Measurements from ENCODE around the gene FLII. TPM values are rescaled to one million over a fixed set of nuclear protein-coding genes. Genes with fewer than 3 reads are reported as not detected.

The FLII gene
- total and polyA plus RNA-seq, 2 donors (not counting 3 experiments of a cell fraction or from before 2014, with no cell fraction given): 397 to 582 TPM

- intact Hi-C loops (cut with micrococcal nuclease) (no loop called here), dilution Hi-C loops (cut with MboI; ENCODE audit: extremely low pct_ligation_motif_present, low sequenced_read_pairs) (no loop called here)
- FAIRE-seq: no peak
- ChIA-PET POLR2A (no interaction called here), CTCF (no interaction called here)
- H3K4me1 ChIP-seq (ENCODE audit: control insufficient read depth, extremely low read depth, insufficient read depth, low read length): peaks cover 25% of the 10 kb centered on the region
- no peaks in the 10 kb centered on the region for H3K9me3 ChIP-seq (replicated peaks; ENCODE audit: control insufficient read depth, insufficient read depth, low read length)
- no peaks in the 10 kb centered on the region for H4K20me1 ChIP-seq (replicated peaks; ENCODE audit: control insufficient read depth, extremely low read depth, insufficient read depth, low read length)
- H3K9me1 ChIP-seq (replicated peaks; ENCODE audit: control insufficient read depth, extremely low read depth, insufficient read depth, low read length): no peaks in the 10 kb centered on the region
- peaks cover 89% of the 10 kb centered on the region for H3K79me2 ChIP-seq (ENCODE audit: control insufficient read depth, insufficient read depth, low read length)
- no peaks in the 10 kb centered on the region for H3K27me3 ChIP-seq (ENCODE audit: control insufficient read depth in 2 of 2, insufficient read depth in 2 of 2, low read length in 2 of 2)
- no peak overlapping the region for H2AFZ ChIP-seq (ENCODE audit: low read depth, low read length)
- H3K36me3 ChIP-seq (ENCODE audit: control insufficient read depth in 2 of 2, extremely low read depth in 1 of 2, insufficient read depth in 2 of 2, low read length in 2 of 2): peaks cover 19 to 23% of the 10 kb centered on the region in 2 experiments
- no peak for DNase-seq (ENCODE audit: low read depth, low spot score)
- no TSS peak for BruUV-seq (replicated peaks)
- no peak overlapping the region for H3K4me3 ChIP-seq (replicated peaks in 1 of 3; ENCODE audit: insufficient read depth in 1 of 3, low read depth in 1 of 3, low read length in 3 of 3)
- H3K9ac ChIP-seq (replicated peaks; ENCODE audit: extremely low read depth, insufficient read depth, low read length): no peak overlapping the region
- TF ChIP-seq, protein P1, sequence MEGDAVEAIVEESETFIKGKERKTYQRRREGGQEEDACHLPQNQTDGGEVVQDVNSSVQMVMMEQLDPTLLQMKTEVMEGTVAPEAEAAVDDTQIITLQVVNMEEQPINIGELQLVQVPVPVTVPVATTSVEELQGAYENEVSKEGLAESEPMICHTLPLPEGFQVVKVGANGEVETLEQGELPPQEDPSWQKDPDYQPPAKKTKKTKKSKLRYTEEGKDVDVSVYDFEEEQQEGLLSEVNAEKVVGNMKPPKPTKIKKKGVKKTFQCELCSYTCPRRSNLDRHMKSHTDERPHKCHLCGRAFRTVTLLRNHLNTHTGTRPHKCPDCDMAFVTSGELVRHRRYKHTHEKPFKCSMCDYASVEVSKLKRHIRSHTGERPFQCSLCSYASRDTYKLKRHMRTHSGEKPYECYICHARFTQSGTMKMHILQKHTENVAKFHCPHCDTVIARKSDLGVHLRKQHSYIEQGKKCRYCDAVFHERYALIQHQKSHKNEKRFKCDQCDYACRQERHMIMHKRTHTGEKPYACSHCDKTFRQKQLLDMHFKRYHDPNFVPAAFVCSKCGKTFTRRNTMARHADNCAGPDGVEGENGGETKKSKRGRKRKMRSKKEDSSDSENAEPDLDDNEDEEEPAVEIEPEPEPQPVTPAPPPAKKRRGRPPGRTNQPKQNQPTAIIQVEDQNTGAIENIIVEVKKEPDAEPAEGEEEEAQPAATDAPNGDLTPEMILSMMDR (IDR thresholded peaks at IDR 0.05; ENCODE audit: extremely low read depth in 1 of 2, insufficient read depth in 1 of 2, low read depth in 1 of 2, low read length in 2 of 2): no peak
- TF ChIP-seq FOS (IDR thresholded peaks at IDR 0.05; ENCODE audit: borderline replicate concordance, insufficient read depth, low read length): no peak
- no peak for TF ChIP-seq JUN (IDR thresholded peaks at IDR 0.05; ENCODE audit: borderline replicate concordance, insufficient read depth, insufficient read length, low read depth)
- TF ChIP-seq POLR2AphosphoS5 (IDR thresholded peaks at IDR 0.05; ENCODE audit: insufficient read depth, low read depth, low read length): no peak
- no peak for TF ChIP-seq GATA2 (IDR thresholded peaks at IDR 0.05; ENCODE audit: insufficient read depth, insufficient read length, low read depth, low read length)
- no peak for TF ChIP-seq MAX (IDR thresholded peaks at IDR 0.05; ENCODE audit: insufficient read depth, insufficient read length)
- TF ChIP-seq MYC (IDR thresholded peaks at IDR 0.05; ENCODE audit: low read depth, low read length): no peak
- no peak for TF ChIP-seq POLR2A (IDR thresholded peaks at IDR 0.05; ENCODE audit: low read depth, low read length)
- TF ChIP-seq EZH2 (IDR thresholded peaks at IDR 0.05; ENCODE audit: borderline replicate concordance, low read depth, low read length, severe bottlenecking): no peak
- H3K4me2 ChIP-seq (ENCODE audit: insufficient read depth, low read length): no peak overlapping the region
- no peak overlapping the region for H3K27ac ChIP-seq (ENCODE audit: insufficient read depth, low read depth, low read length)
Measured at GRCh38 chr17:18195246-18195645, 63.3 kb downstream of the FLII start.

Other genes starting within 250 kb of the FLII start
- gene ATPAF2, start 219.6 kb downstream of the FLII start, total RNA-seq: 32.1 and 35.7 TPM in 2 replicates
- gene ATPAF2, start 219.6 kb downstream of the FLII start, polyA plus RNA-seq: 23.2 and 27.3 TPM in 2 replicates
- gene GID4, start 219.3 kb downstream of the FLII start, total RNA-seq: 10.1 and 11.3 TPM in 2 replicates
- gene GID4, start 219.3 kb downstream of the FLII start, polyA plus RNA-seq: 5.9 and 6.4 TPM in 2 replicates
- 55.4 and 60.4 TPM in 2 replicates for gene DRG2, start 170.8 kb downstream of the FLII start, total RNA-seq
- gene DRG2, start 170.8 kb downstream of the FLII start, polyA plus RNA-seq: 46.5 and 50.2 TPM in 2 replicates
- 0.46 and 0.82 TPM in 2 replicates for gene MYO15A, start 150.0 kb downstream of the FLII start, total RNA-seq
- 0.46 and 0.91 TPM in 2 replicates for gene MYO15A, start 150.0 kb downstream of the FLII start, polyA plus RNA-seq
- gene ALKBH5, start 74.9 kb downstream of the FLII start, total RNA-seq: 70.7 and 71.0 TPM in 2 replicates
- gene ALKBH5, start 74.9 kb downstream of the FLII start, polyA plus RNA-seq: 54.5 and 55.3 TPM in 2 replicates
- 34.9 and 36.8 TPM in 2 replicates for gene LLGL1, start 33.1 kb downstream of the FLII start, total RNA-seq
- 47.1 and 55.5 TPM in 2 replicates for gene LLGL1, start 33.1 kb downstream of the FLII start, polyA plus RNA-seq
- 8.3 and 8.5 TPM in 2 replicates for gene MIEF2, start 1.9 kb upstream of the FLII start, total RNA-seq
- 22.7 and 28.2 TPM in 2 replicates for gene MIEF2, start 1.9 kb upstream of the FLII start, polyA plus RNA-seq
- gene TOP3A, start 56.3 kb upstream of the FLII start, total RNA-seq: 46.9 and 53.1 TPM in 2 replicates
- gene TOP3A, start 56.3 kb upstream of the FLII start, polyA plus RNA-seq: 18.6 and 20.4 TPM in 2 replicates
- gene SMCR8, start 56.6 kb upstream of the FLII start, total RNA-seq: 16.1 and 17.6 TPM in 2 replicates
- 8.2 and 9.5 TPM in 2 replicates for gene SMCR8, start 56.6 kb upstream of the FLII start, polyA plus RNA-seq
- gene SHMT1, start 104.8 kb upstream of the FLII start, total RNA-seq: 27.2 and 27.6 TPM in 2 replicates
- 14.2 and 18.9 TPM in 2 replicates for gene SHMT1, start 104.8 kb upstream of the FLII start, polyA plus RNA-seq
- not detected in 2 replicates for gene EVPLL, start 119.0 kb upstream of the FLII start, total RNA-seq
- not detected in 2 replicates for gene EVPLL, start 119.0 kb upstream of the FLII start, polyA plus RNA-seq
- not detected in 2 replicates for gene LGALS9C, start 218.1 kb upstream of the FLII start, total RNA-seq
- 0.08 TPM in 1 of 2 replicates, not detected in the other for gene LGALS9C, start 218.1 kb upstream of the FLII start, polyA plus RNA-seq

Data from endothelial cell of umbilical vein (primary cell).